ENCODE results near the gene ZNF532.

ZNF532 gene, protein sequence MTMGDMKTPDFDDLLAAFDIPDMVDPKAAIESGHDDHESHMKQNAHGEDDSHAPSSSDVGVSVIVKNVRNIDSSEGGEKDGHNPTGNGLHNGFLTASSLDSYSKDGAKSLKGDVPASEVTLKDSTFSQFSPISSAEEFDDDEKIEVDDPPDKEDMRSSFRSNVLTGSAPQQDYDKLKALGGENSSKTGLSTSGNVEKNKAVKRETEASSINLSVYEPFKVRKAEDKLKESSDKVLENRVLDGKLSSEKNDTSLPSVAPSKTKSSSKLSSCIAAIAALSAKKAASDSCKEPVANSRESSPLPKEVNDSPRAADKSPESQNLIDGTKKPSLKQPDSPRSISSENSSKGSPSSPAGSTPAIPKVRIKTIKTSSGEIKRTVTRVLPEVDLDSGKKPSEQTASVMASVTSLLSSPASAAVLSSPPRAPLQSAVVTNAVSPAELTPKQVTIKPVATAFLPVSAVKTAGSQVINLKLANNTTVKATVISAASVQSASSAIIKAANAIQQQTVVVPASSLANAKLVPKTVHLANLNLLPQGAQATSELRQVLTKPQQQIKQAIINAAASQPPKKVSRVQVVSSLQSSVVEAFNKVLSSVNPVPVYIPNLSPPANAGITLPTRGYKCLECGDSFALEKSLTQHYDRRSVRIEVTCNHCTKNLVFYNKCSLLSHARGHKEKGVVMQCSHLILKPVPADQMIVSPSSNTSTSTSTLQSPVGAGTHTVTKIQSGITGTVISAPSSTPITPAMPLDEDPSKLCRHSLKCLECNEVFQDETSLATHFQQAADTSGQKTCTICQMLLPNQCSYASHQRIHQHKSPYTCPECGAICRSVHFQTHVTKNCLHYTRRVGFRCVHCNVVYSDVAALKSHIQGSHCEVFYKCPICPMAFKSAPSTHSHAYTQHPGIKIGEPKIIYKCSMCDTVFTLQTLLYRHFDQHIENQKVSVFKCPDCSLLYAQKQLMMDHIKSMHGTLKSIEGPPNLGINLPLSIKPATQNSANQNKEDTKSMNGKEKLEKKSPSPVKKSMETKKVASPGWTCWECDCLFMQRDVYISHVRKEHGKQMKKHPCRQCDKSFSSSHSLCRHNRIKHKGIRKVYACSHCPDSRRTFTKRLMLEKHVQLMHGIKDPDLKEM (N-terminal part only)

DNA sequence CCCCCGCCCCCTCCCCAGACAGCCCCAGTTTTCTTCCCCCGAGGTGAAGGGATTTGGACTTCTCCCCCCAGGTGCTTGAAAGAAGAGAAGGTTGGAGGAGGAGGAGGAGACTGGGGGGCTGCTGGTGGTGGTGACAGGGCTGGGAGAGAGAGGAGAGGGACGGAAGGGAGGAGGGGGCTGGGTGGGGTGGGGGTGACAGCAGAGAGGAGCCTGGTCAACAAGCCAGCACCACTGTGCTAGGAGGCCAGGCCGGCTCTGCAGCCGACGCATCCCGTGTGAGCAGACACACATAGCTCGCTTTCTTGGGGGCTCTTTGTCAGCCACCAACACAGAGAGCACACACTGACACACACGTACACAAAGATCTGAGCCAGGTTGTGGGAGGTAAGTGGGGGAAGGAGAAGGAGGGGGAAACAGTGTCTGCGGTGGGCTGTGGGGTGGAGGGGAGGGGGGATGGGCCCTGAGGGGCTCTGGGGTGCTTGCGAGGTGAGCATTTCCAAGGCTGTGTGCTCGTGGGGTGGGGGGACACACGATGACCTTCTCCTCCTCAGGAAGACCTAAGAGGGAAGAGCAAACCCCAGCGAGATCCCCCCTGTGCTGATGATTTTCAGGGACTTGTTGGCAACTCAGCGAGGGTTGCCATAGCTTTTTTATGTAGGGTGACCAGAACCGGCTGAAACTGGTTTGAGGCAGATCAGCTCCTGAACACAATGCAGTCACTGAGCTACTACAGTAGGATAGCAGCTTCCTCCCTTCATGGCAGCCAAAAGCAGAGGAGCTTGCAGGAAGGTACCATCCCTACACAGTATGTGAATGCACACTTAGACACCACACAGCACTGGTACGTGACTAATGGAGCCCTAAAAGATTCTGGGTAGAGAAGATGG is at the start of gene ZNF532:
Gene ZNF532, plus strand, starts transcription at position 732 of the 887 bp plus-strand sequence. CDS start 53,411 bp downstream, outside the sequence.
- Histone ChIP-seq H3K9me2 (replicated peaks; ENCODE audit: low read depth, low read length) (no peaks in the 10 kb centered on the region), H3K4me1 (ENCODE audit: insufficient read depth, low read length, poor library complexity, severe bottlenecking) (no peaks in the 10 kb centered on the region), H3K9me3 (ENCODE audit: insufficient read depth, low read depth, low read length) (no peaks in the 10 kb centered on the region), H2AFZ (ENCODE audit: low read length) (no peak within 1 kb of the TSS), H3K4me2 (ENCODE audit: low read depth, low read length, poor library complexity, severe bottlenecking) (no peak within 1 kb of the TSS), H3K9ac (ENCODE audit: low read depth, low read length, poor library complexity, severe bottlenecking) (no peak within 1 kb of the TSS), H3K79me2 (ENCODE audit: insufficient read depth, low read length) (no peaks in the 10 kb centered on the region), H3K36me3 (ENCODE audit: insufficient read depth, low read length) (no peaks in the 10 kb centered on the region), H4K20me1 (ENCODE audit: insufficient read depth, low read length, poor library complexity, severe bottlenecking) (no peaks in the 10 kb centered on the region), H3K27me3 (ENCODE audit: insufficient read depth, low read length, poor library complexity, severe bottlenecking) (no peaks in the 10 kb centered on the region), H3F3A (ENCODE audit: low read depth) (no peaks in the 10 kb centered on the region), H3K4me3 (ENCODE audit: low read length, poor library complexity, severe bottlenecking) (no peak within 1 kb of the TSS)
- TF ChIP-seq, protein P1, sequence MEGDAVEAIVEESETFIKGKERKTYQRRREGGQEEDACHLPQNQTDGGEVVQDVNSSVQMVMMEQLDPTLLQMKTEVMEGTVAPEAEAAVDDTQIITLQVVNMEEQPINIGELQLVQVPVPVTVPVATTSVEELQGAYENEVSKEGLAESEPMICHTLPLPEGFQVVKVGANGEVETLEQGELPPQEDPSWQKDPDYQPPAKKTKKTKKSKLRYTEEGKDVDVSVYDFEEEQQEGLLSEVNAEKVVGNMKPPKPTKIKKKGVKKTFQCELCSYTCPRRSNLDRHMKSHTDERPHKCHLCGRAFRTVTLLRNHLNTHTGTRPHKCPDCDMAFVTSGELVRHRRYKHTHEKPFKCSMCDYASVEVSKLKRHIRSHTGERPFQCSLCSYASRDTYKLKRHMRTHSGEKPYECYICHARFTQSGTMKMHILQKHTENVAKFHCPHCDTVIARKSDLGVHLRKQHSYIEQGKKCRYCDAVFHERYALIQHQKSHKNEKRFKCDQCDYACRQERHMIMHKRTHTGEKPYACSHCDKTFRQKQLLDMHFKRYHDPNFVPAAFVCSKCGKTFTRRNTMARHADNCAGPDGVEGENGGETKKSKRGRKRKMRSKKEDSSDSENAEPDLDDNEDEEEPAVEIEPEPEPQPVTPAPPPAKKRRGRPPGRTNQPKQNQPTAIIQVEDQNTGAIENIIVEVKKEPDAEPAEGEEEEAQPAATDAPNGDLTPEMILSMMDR (conservative IDR thresholded peaks at IDR 0.05; ENCODE audit: low read length): no peak
- no peak for TF ChIP-seq EZH2phosphoT487 (IDR thresholded peaks at IDR 0.05; ENCODE audit: borderline replicate concordance)

DNA sequence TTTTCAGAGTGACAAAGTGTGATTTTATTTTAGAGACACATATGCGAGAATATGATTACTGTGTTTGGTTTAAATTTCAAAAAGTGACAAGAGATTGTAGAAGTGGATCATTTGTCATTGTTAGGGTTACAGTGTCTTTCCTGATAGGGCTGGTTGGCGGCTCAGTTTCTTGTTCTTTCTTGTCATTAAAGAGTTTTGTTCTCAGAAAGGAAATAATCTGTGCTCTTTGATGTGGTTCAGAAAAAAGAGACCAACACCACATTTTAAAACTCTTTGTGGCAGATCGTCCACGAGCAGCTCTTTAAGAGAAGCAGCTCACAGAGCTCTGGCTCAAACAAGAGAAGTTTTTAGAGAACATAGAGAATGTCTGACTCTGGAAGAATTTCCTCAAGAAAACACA is 45.6 kb upstream of the ZNF532 start:
- Histone ChIP-seq H3K4me1 (ENCODE audit: insufficient read depth, low read length, poor library complexity, severe bottlenecking) (peaks cover 3% of the 10 kb centered on the region), H3K36me3 (ENCODE audit: insufficient read depth, low read length) (no peaks in the 10 kb centered on the region), H4K20me1 (ENCODE audit: insufficient read depth, low read length, poor library complexity, severe bottlenecking) (no peaks in the 10 kb centered on the region), H3K9ac (ENCODE audit: low read depth, low read length, poor library complexity, severe bottlenecking) (no peak overlapping the region), H3K4me2 (ENCODE audit: low read depth, low read length, poor library complexity, severe bottlenecking) (no peak overlapping the region), H2AFZ (ENCODE audit: low read length) (no peak overlapping the region), H3K4me3 (ENCODE audit: low read length, poor library complexity, severe bottlenecking) (no peak overlapping the region), H3K9me2 (replicated peaks; ENCODE audit: low read depth, low read length) (no peaks in the 10 kb centered on the region), H3K9me3 (ENCODE audit: insufficient read depth, low read depth, low read length) (no peaks in the 10 kb centered on the region), H3K27me3 (ENCODE audit: insufficient read depth, low read length, poor library complexity, severe bottlenecking) (peaks cover 87% of the 10 kb centered on the region), H3K79me2 (ENCODE audit: insufficient read depth, low read length) (no peaks in the 10 kb centered on the region), H3F3A (ENCODE audit: low read depth) (no peaks in the 10 kb centered on the region)
- TF ChIP-seq, protein P1 (conservative IDR thresholded peaks at IDR 0.05; ENCODE audit: low read length): no peak
- TF ChIP-seq EZH2phosphoT487 (IDR thresholded peaks at IDR 0.05; ENCODE audit: borderline replicate concordance): peak; percentile 80

DNA sequence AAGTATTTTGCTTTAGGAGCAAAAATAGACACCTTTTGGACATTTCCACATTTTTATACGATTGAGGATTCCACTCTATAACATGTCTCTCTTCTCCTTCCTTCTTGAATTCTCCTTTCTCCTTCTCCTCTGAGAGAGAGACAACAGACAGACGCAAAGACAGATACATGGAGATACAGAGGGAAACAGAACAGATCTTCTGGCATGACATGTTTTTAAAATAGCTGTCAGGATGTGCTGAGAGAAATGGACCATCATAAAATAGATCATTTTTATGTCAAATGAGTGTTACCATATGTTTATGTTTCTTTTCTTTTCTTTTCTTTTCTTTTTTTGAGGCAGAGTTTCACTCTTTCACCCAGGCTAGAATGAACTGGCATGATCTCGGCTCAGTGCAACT is 44.4 kb upstream of the ZNF532 start:
- Histone ChIP-seq H2AFZ (ENCODE audit: low read length) (no peak overlapping the region), H3K4me1 (ENCODE audit: insufficient read depth, low read length, poor library complexity, severe bottlenecking) (peaks cover 3% of the 10 kb centered on the region), H3K79me2 (ENCODE audit: insufficient read depth, low read length) (no peaks in the 10 kb centered on the region), H3K9ac (ENCODE audit: low read depth, low read length, poor library complexity, severe bottlenecking) (no peak overlapping the region), H3K9me3 (ENCODE audit: insufficient read depth, low read depth, low read length) (no peaks in the 10 kb centered on the region), H3K9me2 (replicated peaks; ENCODE audit: low read depth, low read length) (no peaks in the 10 kb centered on the region), H3F3A (ENCODE audit: low read depth) (no peaks in the 10 kb centered on the region), H3K4me2 (ENCODE audit: low read depth, low read length, poor library complexity, severe bottlenecking) (no peak overlapping the region), H4K20me1 (ENCODE audit: insufficient read depth, low read length, poor library complexity, severe bottlenecking) (no peaks in the 10 kb centered on the region), H3K36me3 (ENCODE audit: insufficient read depth, low read length) (no peaks in the 10 kb centered on the region), H3K27me3 (ENCODE audit: insufficient read depth, low read length, poor library complexity, severe bottlenecking) (peaks cover 87% of the 10 kb centered on the region), H3K4me3 (ENCODE audit: low read length, poor library complexity, severe bottlenecking) (no peak overlapping the region)
- TF ChIP-seq, protein P1 (conservative IDR thresholded peaks at IDR 0.05; ENCODE audit: low read length): no peak
- no peak for TF ChIP-seq EZH2phosphoT487 (IDR thresholded peaks at IDR 0.05; ENCODE audit: borderline replicate concordance)
